IMR-90 (cell line): Measurements from ENCODE around the gene SARNP.
A peak's percentile ranks its signal among the peaks of the same experiment; 100 is the strongest.

Source experiments
- MAZ ChIP-seq: IDR thresholded peaks from 2 replicates; pipeline ENCODE4 v1.6.1; 2012; ENCODE audit warnings: low read depth, mild to moderate bottlenecking, low read length, improper control_type of control experiment, moderate library complexity, borderline replicate concordance
- POLR2A ChIP-seq: IDR thresholded peaks from 2 replicates; pipeline ENCODE4 v1.6.1; 2012; ENCODE audit warnings: mild to moderate bottlenecking, low read depth, low read length
- USF2 ChIP-seq: fragments of 150-350 bp; IDR thresholded peaks from 2 replicates; pipeline ENCODE4 v1.6.1; 2017; ENCODE audit warnings: mild to moderate bottlenecking, antibody characterized with exemption, low read length, low read depth
- TF ChIP-seq, protein P1 (sequence below): conservative IDR thresholded peaks from 2 replicates; pipeline ENCODE4 v1.5.1; 2012; ENCODE audit warnings: mild to moderate bottlenecking, low read depth, low read length, improper control_type of control experiment

DNA sequence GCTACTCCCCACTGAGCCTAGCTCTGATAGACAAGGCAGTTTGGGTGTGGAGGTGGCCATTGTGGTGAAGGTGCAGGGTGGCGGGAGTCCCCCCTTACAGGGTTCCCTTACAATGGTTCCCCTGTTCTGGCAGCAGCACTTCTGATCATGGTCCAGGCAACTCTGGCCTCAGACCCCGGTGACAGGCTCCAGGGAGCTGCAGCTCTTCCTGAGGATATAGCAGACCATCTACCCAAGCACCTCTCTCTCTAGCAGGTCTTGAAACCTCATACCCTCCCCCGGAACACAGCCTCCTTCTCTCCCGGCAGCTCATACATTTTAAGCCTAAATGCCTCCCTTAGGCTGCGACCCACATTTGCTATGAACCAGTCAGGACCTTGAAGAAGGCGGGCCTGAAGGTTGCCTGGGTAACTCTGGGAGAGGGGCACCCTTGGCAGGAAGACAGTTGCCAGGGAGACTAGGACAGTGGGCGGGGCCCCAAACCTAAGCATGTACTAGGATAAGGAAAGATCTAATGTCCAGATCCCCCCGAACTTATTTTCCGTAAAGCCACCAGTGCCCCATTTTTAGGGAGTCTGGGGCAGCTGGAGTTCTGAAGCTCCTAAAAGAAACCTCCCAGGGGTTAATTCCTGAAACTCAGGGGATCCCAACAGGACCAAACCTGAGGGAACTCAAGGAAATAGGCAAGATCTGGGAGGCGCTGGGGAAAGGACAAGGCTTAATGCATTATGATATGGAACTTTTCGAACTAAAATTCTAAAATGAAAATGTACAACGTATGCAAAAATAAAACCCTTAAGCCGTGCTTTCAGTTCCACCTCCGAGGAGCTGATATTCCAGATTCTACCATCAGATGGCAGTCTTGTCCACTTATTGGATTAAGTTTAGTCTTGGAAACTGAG, 79.2 kb downstream of the SARNP start:
- no peak for TF ChIP-seq USF2
- TF ChIP-seq, protein P1, sequence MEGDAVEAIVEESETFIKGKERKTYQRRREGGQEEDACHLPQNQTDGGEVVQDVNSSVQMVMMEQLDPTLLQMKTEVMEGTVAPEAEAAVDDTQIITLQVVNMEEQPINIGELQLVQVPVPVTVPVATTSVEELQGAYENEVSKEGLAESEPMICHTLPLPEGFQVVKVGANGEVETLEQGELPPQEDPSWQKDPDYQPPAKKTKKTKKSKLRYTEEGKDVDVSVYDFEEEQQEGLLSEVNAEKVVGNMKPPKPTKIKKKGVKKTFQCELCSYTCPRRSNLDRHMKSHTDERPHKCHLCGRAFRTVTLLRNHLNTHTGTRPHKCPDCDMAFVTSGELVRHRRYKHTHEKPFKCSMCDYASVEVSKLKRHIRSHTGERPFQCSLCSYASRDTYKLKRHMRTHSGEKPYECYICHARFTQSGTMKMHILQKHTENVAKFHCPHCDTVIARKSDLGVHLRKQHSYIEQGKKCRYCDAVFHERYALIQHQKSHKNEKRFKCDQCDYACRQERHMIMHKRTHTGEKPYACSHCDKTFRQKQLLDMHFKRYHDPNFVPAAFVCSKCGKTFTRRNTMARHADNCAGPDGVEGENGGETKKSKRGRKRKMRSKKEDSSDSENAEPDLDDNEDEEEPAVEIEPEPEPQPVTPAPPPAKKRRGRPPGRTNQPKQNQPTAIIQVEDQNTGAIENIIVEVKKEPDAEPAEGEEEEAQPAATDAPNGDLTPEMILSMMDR = peak; percentile 93
- no peak for TF ChIP-seq POLR2A
- no peak for TF ChIP-seq MAZ
